Epidermal melanocyte (primary cell): ENCODE data around the gene CAMSAP2.
"Not testable (repeated sequence)": the region's sequence is repeated elsewhere in the genome, so short reads cannot be mapped to it uniquely, and the experiment has no call there.

Source experiments
- DNase-seq: peaks from one replicate; pipeline ENCODE4 v3.0.0; 2011; ENCODE audit warnings: low spot score; ENCODE audit not compliant: insufficient read length

Gene CAMSAP2

GRCh38 chr1:200784576-200784975 lies 45.9 kb downstream of the CAMSAP2 start:
- DNase-seq: no peak

- DNase-seq: no peak
These were observed 48.1 kb downstream of the CAMSAP2 start for GRCh38 chr1:200786788-200787187.

- no peak for DNase-seq
These were observed 49.2 kb downstream of the CAMSAP2 start for GRCh38 chr1:200787896-200788387.

- not testable (repeated sequence) for DNase-seq
These were observed 52.3 kb downstream of the CAMSAP2 start for GRCh38 chr1:200791012-200791411.

- no peak for DNase-seq
These were observed 55.0 kb downstream of the CAMSAP2 start for GRCh38 chr1:200793677-200794076.

- DNase-seq: no peak
These were observed 55.9 kb downstream of the CAMSAP2 start for GRCh38 chr1:200794506-200795065.

- DNase-seq: no peak
These were observed 56.5 kb downstream of the CAMSAP2 start for GRCh38 chr1:200795156-200795555.

- no peak for DNase-seq
These were observed 63.3 kb downstream of the CAMSAP2 start for GRCh38 chr1:200802042-200802441.

- DNase-seq: peak; percentile 81
These were observed 64.3 kb downstream of the CAMSAP2 start for GRCh38 chr1:200802865-200803512.

- no peak for DNase-seq
These were observed 67.0 kb downstream of the CAMSAP2 start for GRCh38 chr1:200805719-200806118.

- no peak for DNase-seq
These were observed 70.2 kb downstream of the CAMSAP2 start for GRCh38 chr1:200808846-200809245.

- DNase-seq: no peak
These were observed 73.0 kb downstream of the CAMSAP2 start for GRCh38 chr1:200811704-200812103.

GRCh38 chr1:200816624-200817224 lies 78.0 kb downstream of the CAMSAP2 start:
- DNase-seq: not testable (repeated sequence)

- no peak for DNase-seq
These were observed 79.6 kb downstream of the CAMSAP2 start for GRCh38 chr1:200818248-200818647.

- DNase-seq: no peak
These were observed 81.0 kb downstream of the CAMSAP2 start for GRCh38 chr1:200819726-200820125.

- no peak for DNase-seq
These were observed 92.4 kb downstream of the CAMSAP2 start for GRCh38 chr1:200831091-200831490.

GRCh38 chr1:200834383-200834782 lies 95.7 kb downstream of the CAMSAP2 start:
- no peak for DNase-seq

GRCh38 chr1:200836213-200836612 lies 97.5 kb downstream of the CAMSAP2 start:
- no peak for DNase-seq

GRCh38 chr1:200837931-200838571 lies 99.4 kb downstream of the CAMSAP2 start:
- no peak for DNase-seq

GRCh38 chr1:200838676-200839445 lies 100.2 kb downstream of the CAMSAP2 start:
- DNase-seq: no peak

GRCh38 chr1:200845360-200845759 lies 106.7 kb downstream of the CAMSAP2 start:
- no peak for DNase-seq
